ENCODE measurements around the gene CAPG.
A peak's percentile ranks its signal among the peaks of the same experiment; 100 is the strongest.
"Not testable (repeated sequence)": the region's sequence is repeated elsewhere in the genome, so short reads cannot be mapped to it uniquely, and the experiment has no call there.

The CAPG gene

GRCh38 chr2:85395912-85396475, 14.2 kb downstream of the CAPG start:
- DNase-seq = no peak

DNA sequence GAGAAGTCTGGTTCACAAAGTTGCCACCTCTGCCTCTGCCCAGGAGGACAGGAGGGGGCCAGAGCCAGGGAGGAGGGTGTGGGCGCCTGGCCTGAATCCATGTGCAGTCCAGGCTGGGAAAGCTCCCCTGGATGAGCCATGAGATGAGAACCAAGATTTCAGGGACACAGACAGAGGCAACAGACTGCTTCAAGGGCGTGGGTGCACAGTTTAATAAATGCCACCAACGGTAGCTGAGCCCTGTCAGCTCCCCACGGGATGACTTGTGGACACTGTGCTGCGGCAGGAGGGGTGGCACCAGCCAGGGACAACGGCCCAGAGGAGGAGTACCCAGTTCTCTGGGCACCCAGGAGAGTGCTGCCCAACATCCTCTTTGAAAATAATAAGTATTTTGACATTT, 15.2 kb downstream of the CAPG start:
- DNase-seq = no peak

DNA sequence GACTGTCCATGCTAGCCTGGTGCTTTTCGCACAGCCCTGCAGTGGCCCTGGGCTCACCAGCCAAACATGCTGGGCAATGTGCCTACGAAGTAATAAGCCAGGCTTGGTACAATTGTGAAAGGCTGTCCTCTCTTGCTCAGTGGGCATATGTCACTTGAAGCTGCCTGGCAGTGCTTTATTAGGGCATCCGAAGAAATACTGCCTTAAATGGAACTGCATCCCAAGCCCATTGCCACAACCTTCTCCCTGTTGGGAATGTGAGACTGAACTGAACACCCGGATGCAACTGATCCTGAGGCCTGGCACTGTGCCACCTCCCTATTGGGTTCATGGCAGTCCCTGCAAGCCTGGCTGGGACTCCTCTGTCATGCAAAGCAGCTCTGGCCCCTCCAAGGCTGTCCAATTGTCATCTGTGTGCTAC, 15.9 kb downstream of the CAPG start:
- no peak for DNase-seq

GRCh38 chr2:85393836-85394235, 16.3 kb downstream of the CAPG start:
- no peak for DNase-seq

GRCh38 chr2:85390941-85391669, 19.1 kb downstream of the CAPG start:
- peak; percentile 58 for DNase-seq

- DNase-seq = no peak
Observed at GRCh38 chr2:85388878-85389538, 21.2 kb downstream of the CAPG start.

GRCh38 chr2:85387754-85388153, 22.4 kb downstream of the CAPG start:
- DNase-seq = no peak

- no peak for DNase-seq
Observed at GRCh38 chr2:85385746-85386145, 24.4 kb downstream of the CAPG start.

GRCh38 chr2:85383850-85384249, 26.3 kb downstream of the CAPG start:
- no peak for DNase-seq

DNA sequence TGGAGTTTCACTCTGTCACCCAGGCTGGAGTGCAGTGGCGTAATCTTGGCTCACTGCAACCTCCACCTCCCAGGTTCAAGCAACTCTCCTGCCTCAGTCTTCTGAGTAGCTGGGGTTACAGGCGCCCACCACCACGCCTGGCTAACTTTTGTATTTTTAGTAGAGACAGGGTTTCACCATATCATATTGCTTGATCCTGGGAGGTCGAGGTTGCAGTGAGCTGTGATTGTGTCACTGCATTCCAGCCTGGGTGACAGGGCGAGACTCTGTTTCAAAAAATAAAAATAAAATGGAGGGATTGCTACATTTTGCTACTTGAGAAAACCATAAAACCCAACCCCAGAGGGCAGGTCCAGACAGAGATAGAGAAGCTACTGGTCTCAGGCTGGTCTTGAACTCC, 27.0 kb downstream of the CAPG start:
- DNase-seq = not testable (repeated sequence)

- DNase-seq = no peak
Observed at GRCh38 chr2:85380048-85380447, 30.1 kb downstream of the CAPG start.

DNA sequence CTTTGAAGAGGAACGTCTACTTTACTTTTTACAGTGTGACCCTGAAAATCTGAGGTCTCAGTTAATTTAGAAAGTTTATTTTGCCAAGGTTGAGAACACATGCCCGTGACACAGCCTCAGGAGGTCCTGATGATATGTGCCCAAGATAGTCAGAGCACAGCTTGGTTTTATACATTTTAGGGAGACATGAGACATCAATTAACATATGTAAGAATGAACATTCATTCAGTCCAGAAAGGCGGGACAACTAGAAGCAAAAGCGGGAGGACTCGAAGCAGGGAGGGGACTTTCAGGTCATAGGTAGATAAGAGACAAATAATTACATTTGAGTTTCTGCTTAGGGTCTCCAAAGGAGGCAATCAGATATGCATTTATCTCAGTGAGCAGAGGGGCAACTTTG, 31.9 kb downstream of the CAPG start:
- DNase-seq = no peak

- no peak for DNase-seq
Observed at GRCh38 chr2:85377083-85377482, 33.1 kb downstream of the CAPG start.

- no peak for DNase-seq
Observed at GRCh38 chr2:85376291-85377065, 33.7 kb downstream of the CAPG start.

DNA sequence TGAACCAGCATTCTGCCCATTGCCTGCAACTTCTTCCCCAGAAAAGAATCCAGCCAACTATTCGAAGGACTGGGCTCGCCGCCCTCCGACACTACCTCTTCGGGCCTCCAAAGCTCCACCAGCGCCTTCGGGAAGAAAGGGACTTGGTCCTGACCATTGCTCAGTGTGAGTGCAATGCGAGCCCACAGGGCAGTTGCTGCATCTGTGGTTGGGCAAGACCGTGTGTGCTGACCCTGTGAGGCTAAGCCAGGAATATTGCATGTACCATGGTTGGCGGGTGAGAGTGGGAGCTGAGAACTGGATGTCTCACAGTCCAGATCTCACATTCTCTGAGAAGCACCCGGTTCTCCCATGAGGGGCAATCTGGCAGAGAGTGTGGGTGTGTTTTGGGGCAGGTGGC, 39.1 kb downstream of the CAPG start:
- no peak for DNase-seq

GRCh38 chr2:85369500-85369899, 40.7 kb downstream of the CAPG start:
- no peak for DNase-seq

GRCh38 chr2:85368921-85369320, 41.2 kb downstream of the CAPG start:
- no peak for DNase-seq

DNA sequence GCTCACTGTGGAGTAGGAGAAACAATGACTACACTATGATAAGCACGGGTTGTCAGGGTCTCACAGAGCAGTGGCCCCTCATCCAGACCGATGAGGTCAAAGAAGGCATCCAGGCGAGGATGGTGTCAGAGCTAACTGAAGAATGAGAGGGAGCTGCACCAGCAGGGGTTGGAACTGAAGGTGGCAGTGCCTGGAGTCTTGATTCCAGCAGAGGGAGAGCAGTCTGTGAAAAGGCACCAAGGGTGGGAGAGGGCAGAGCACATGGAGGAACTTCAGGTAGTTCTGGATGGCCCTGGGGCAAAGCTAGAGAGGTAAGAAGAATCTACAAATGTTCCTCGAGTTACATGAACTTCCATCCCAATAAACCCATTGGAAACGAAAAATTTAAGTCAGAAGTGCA, 43.0 kb downstream of the CAPG start:
- no peak for DNase-seq

GRCh38 chr2:85362653-85363387, 47.3 kb downstream of the CAPG start:
- DNase-seq = not testable (repeated sequence)

DNA sequence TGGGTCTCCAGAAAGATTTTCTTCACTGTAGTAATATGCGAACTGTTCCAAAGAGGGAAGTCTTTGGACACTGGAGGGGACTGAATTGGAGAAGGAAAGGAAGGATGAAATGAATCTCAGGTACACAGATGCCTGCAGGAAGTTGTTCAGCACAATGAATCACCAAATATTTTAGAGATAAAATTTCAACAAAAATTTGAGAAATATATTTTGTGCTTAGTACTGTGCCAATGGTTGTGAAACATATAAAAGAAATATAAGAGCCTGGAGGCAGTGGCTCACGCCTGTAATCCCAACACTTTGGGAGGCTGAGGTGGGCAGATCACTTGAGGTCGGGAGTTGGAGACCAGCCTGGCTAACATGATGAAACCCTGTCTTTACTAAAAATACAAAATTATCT, 52.4 kb downstream of the CAPG start:
- no peak for DNase-seq

- DNase-seq = no peak
Observed at GRCh38 chr2:85356186-85356585, 54.0 kb downstream of the CAPG start.

GRCh38 chr2:85355521-85355920, 54.6 kb downstream of the CAPG start:
- no peak for DNase-seq

DNA sequence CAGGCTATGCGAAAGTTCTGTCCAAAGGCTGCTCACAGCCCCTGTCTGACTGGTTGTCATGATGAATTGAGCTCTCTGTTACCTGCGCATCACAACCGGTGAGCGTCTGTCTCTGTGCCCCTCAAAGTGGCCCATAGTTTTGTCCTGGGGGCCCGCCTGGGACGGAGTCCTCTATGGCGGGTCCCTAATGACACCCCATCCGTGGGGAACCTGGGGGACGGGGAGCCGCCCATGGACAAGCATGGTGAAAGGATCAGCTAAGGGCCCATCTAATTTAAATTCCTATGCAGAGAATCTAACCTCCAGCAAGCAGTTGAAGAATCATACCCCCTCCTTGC, 55.1 kb downstream of the CAPG start:
- no peak for DNase-seq
